ENCODE results near the gene ALK.

- TF ChIP-seq, protein P1, sequence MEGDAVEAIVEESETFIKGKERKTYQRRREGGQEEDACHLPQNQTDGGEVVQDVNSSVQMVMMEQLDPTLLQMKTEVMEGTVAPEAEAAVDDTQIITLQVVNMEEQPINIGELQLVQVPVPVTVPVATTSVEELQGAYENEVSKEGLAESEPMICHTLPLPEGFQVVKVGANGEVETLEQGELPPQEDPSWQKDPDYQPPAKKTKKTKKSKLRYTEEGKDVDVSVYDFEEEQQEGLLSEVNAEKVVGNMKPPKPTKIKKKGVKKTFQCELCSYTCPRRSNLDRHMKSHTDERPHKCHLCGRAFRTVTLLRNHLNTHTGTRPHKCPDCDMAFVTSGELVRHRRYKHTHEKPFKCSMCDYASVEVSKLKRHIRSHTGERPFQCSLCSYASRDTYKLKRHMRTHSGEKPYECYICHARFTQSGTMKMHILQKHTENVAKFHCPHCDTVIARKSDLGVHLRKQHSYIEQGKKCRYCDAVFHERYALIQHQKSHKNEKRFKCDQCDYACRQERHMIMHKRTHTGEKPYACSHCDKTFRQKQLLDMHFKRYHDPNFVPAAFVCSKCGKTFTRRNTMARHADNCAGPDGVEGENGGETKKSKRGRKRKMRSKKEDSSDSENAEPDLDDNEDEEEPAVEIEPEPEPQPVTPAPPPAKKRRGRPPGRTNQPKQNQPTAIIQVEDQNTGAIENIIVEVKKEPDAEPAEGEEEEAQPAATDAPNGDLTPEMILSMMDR (IDR thresholded peaks at IDR 0.05) = no peak
- TF ChIP-seq EZH2 (IDR thresholded peaks at IDR 0.05; ENCODE audit: borderline replicate concordance, insufficient read depth, low read depth, low read length, poor library complexity, severe bottlenecking) = no peak
Observed at GRCh38 chr2:29241955-29242565, 679.3 kb downstream of the ALK start.
